H9 (cell line): Measurements from ENCODE around the gene CTSE. TPM values are rescaled to one million over a fixed set of nuclear protein-coding genes. Genes with fewer than 3 reads are reported as not detected.

Source experiments
- DNase-seq: peaks from one replicate; pipeline ENCODE4 v3.0.0-alpha.2; 2017
- H2AFZ ChIP-seq: one replicate; pipeline ENCODE4 v1.6.1; 2013; ENCODE audit warnings: mild to moderate bottlenecking, low read length, control low read depth, moderate library complexity
- H2AK5ac ChIP-seq: 2 replicates; pipeline ENCODE4 v1.6.1; 2013; ENCODE audit warnings: low read length, control low read depth, mixed read lengths; ENCODE audit not compliant: insufficient read length
- H2BK120ac ChIP-seq: one replicate; pipeline ENCODE4 v1.6.1; 2013; ENCODE audit warnings: low read depth, mild to moderate bottlenecking, low read length, control low read depth, inconsistent platforms; ENCODE audit not compliant: poor library complexity, severe bottlenecking
- H2BK12ac ChIP-seq: 2 replicates; pipeline ENCODE4 v1.6.1; 2013; ENCODE audit warnings: low read length, control low read depth, mixed read lengths, low read depth; ENCODE audit not compliant: insufficient read length
- H2BK15ac ChIP-seq: 2 replicates; pipeline ENCODE4 v1.6.1; 2013; ENCODE audit warnings: low read depth, low read length, control low read depth
- H2BK20ac ChIP-seq: one replicate; pipeline ENCODE4 v1.6.1; 2013; ENCODE audit warnings: low read depth, mild to moderate bottlenecking, low read length, control low read depth, inconsistent platforms; ENCODE audit not compliant: poor library complexity, severe bottlenecking
- H2BK5ac ChIP-seq: 2 replicates; pipeline ENCODE4 v1.6.1; 2013; ENCODE audit warnings: low read length, control low read depth, mixed read lengths; ENCODE audit not compliant: insufficient read length
- H3K14ac ChIP-seq: 2 replicates; pipeline ENCODE4 v1.6.1; 2013; ENCODE audit warnings: low read length, control low read depth; ENCODE audit not compliant: insufficient read depth
- H3K18ac ChIP-seq: 2 replicates; pipeline ENCODE4 v1.6.1; 2013; ENCODE audit warnings: low read depth, mild to moderate bottlenecking, mixed read lengths, low read length, control low read depth; ENCODE audit not compliant: insufficient read length
- H3K23ac ChIP-seq: 2 replicates; pipeline ENCODE4 v1.6.1; 2013; ENCODE audit warnings: low read length, control low read depth, mixed read lengths, low read depth; ENCODE audit not compliant: insufficient read length
- H3K23me2 ChIP-seq: 2 replicates; pipeline ENCODE4 v1.6.1; 2013; ENCODE audit warnings: low read depth, mild to moderate bottlenecking, mixed read lengths, low read length, control low read depth; ENCODE audit not compliant: insufficient read length, poor library complexity, severe bottlenecking
- H3K27ac ChIP-seq: 2 replicates; pipeline ENCODE4 v1.5.1; 2013; ENCODE audit warnings: low read length, control low read depth, mixed read lengths, low read depth; ENCODE audit not compliant: insufficient read length
- H3K27me3 ChIP-seq: 2 replicates; pipeline ENCODE4 v1.6.1; 2013; ENCODE audit warnings: low read length, control low read depth, inconsistent platforms; ENCODE audit not compliant: insufficient read depth
- H3K4ac ChIP-seq: 2 replicates; pipeline ENCODE4 v1.6.1; 2013; ENCODE audit warnings: low read depth, mild to moderate bottlenecking, control low read depth, inconsistent platforms, low read length, moderate library complexity
- H3K4me1 ChIP-seq: 2 replicates; pipeline ENCODE4 v1.6.1; 2013; ENCODE audit warnings: low read length, control low read depth, inconsistent platforms; ENCODE audit not compliant: insufficient read depth
- H3K4me2 ChIP-seq: 2 replicates; pipeline ENCODE4 v1.6.1; 2013; ENCODE audit warnings: low read length, control low read depth, mixed read lengths; ENCODE audit not compliant: insufficient read length, insufficient read depth
- H3K56ac ChIP-seq: 2 replicates; pipeline ENCODE4 v1.6.1; 2013; ENCODE audit warnings: low read depth, mild to moderate bottlenecking, mixed read lengths, low read length, control low read depth; ENCODE audit not compliant: insufficient read length
- H3K79me1 ChIP-seq: 2 replicates; pipeline ENCODE4 v1.6.1; 2013; ENCODE audit warnings: low read depth, mild to moderate bottlenecking, moderate library complexity, low read length, control low read depth, inconsistent platforms; ENCODE audit not compliant: insufficient read depth, poor library complexity, severe bottlenecking
- H3K79me2 ChIP-seq: 2 replicates; pipeline ENCODE4 v1.6.1; 2013; ENCODE audit warnings: low read length, control low read depth, inconsistent platforms; ENCODE audit not compliant: insufficient read depth
- H3K9ac ChIP-seq: 2 replicates; pipeline ENCODE4 v1.6.1; 2013; ENCODE audit warnings: low read length, control low read depth, mixed read lengths; ENCODE audit not compliant: insufficient read length; ENCODE audit errors: extremely low read depth
- H3K9me3 ChIP-seq: one replicate; pipeline ENCODE4 v1.6.1; 2013; ENCODE audit warnings: low read depth, low read length, inconsistent platforms; ENCODE audit not compliant: control insufficient read depth
- H3T11ph ChIP-seq: one replicate; pipeline ENCODE4 v1.6.1; 2013; ENCODE audit warnings: mild to moderate bottlenecking, low read length, control low read depth, inconsistent platforms
- H4K20me1 ChIP-seq: one replicate; pipeline ENCODE4 v1.6.1; 2013; ENCODE audit not compliant: control insufficient read depth, insufficient read length, insufficient read depth
- H4K5ac ChIP-seq: 2 replicates; pipeline ENCODE4 v1.6.1; 2013; ENCODE audit warnings: low read depth, mild to moderate bottlenecking, mixed read lengths, low read length, control low read depth; ENCODE audit not compliant: insufficient read length
- H4K8ac ChIP-seq: replicated peaks from 2 replicates; pipeline ENCODE4 v1.6.1; 2013; ENCODE audit warnings: low read length, control low read depth, mixed read lengths, low read depth; ENCODE audit not compliant: insufficient read length
- H4K91ac ChIP-seq: 2 replicates; pipeline ENCODE4 v1.6.1; 2013; ENCODE audit warnings: low read depth, mild to moderate bottlenecking, moderate library complexity, mixed read lengths, low read length, control low read depth; ENCODE audit not compliant: insufficient read length
- H3K27ac Mint-ChIP-seq, 3 experiments: 2 replicates in 2 of 3; 3 replicates in 1 of 3; pipeline ENCODE4 v1.8.0; 2020 to 2021; ENCODE audit warnings: mixed read lengths in 3 of 3, mild to moderate bottlenecking in 1 of 3, moderate library complexity in 1 of 3
- H3K27me3 Mint-ChIP-seq: 2 replicates; pipeline ENCODE4 v1.8.0; 2021; ENCODE audit warnings: low read depth, mild to moderate bottlenecking, moderate library complexity, mixed read lengths
- H3K36me3 Mint-ChIP-seq, 3 experiments: 2 replicates in 2 of 3; 3 replicates in 1 of 3; pipeline ENCODE4 v1.8.0; 2020 to 2021; ENCODE audit warnings: low read depth in 3 of 3, mixed read lengths in 3 of 3; ENCODE audit not compliant: insufficient read depth in 1 of 3
- H3K4me1 Mint-ChIP-seq, 2 experiments: 2 replicates each; pipeline ENCODE4 v1.8.0; 2020; ENCODE audit warnings: mixed read lengths in 2 of 2
- H3K4me3 Mint-ChIP-seq, 2 experiments: 2 replicates in 1 of 2; 3 replicates in 1 of 2; pipeline ENCODE4 v1.8.0; 2020 to 2021; ENCODE audit warnings: mild to moderate bottlenecking in 2 of 2, mixed read lengths in 2 of 2, moderate library complexity in 1 of 2
- H3K9me3 Mint-ChIP-seq, 2 experiments: 2 replicates in 1 of 2; 3 replicates in 1 of 2; pipeline ENCODE4 v1.8.0; 2020; ENCODE audit warnings: mild to moderate bottlenecking in 2 of 2, mixed read lengths in 2 of 2, moderate library complexity in 1 of 2
- WGBS: extraction: QIAGEN DNeasy Blood & Tissue Kit; methylation state at CpG from one replicate; pipeline ENCODE4 v1.1.7; 2013; ENCODE audit warnings: missing lambda C conversion rate, low lambda C conversion rate, mixed read lengths; ENCODE audit not compliant: insufficient read length; ENCODE audit errors: extremely low coverage; 5-methylcytosine and 5-hydroxymethylcytosine counted together
- total RNA-seq: library from RNA; stranded (reverse); gene quantifications from 2 replicates; pipeline ENCODE4 v1.2.1, GENCODE V29; 2021
- TF ChIP-seq, protein P1 (sequence below): fragments of 200-600 bp; sonication (generic); conservative IDR thresholded peaks from 3 replicates; pipeline ENCODE4 v1.8.0; 2021; ENCODE audit warnings: antibody characterized with exemption, mild to moderate bottlenecking

The CTSE gene
- total RNA-seq, 1 experiment from 2014 or later: not detected

DNA sequence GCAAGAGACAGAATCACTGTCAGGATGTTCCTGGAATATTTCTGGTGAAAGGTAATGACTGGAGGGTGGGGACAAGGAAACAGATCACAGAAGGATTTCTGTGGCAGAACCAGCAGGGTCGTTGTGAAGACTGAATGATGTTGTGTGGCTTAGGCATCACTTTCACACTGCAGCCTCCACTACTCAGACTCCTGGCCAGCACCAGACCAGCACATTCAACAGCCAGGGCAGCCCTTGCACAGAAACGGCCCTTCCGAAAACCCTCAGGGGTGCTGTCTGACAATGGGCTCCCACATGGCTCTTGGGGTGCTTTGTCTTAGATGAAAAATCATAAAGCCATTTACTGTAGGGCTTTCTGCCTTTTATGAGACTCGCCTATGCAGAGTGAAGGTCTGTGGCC lies 16.7 kb downstream of the CTSE start:
- Histone ChIP-seq H3K4me1 (no peaks in the 10 kb centered on the region), H2BK15ac (no peak overlapping the region), H3K18ac (no peak overlapping the region), H3K4me2 (no peak overlapping the region), H2AFZ (no peak overlapping the region), H4K8ac (no peak overlapping the region), H3K14ac (no peak overlapping the region), H2BK5ac (no peak overlapping the region), H3K27me3 (no peaks in the 10 kb centered on the region), H3K79me1 (no peaks in the 10 kb centered on the region), H2BK120ac (no peak overlapping the region), H3K56ac (no peak overlapping the region), H3K23ac (no peak overlapping the region), H3T11ph (no peak overlapping the region), H3K4ac (no peak overlapping the region), H3K9ac (no peak overlapping the region), H4K91ac (no peak overlapping the region), H4K20me1 (peaks cover 2% of the 10 kb centered on the region), H2BK20ac (no peak overlapping the region), H3K27ac (no peak overlapping the region), H3K79me2 (no peaks in the 10 kb centered on the region), H4K5ac (no peak overlapping the region), H2BK12ac (no peak overlapping the region), H2AK5ac (no peak overlapping the region), H3K23me2 (peaks cover 3% of the 10 kb centered on the region), H3K9me3 (no peaks in the 10 kb centered on the region)
- DNase-seq: no peak
- no peaks in the 10 kb centered on the region; a peak in 1 of 7 replicates for H3K36me3 Mint-ChIP-seq
- TF ChIP-seq, protein P1, sequence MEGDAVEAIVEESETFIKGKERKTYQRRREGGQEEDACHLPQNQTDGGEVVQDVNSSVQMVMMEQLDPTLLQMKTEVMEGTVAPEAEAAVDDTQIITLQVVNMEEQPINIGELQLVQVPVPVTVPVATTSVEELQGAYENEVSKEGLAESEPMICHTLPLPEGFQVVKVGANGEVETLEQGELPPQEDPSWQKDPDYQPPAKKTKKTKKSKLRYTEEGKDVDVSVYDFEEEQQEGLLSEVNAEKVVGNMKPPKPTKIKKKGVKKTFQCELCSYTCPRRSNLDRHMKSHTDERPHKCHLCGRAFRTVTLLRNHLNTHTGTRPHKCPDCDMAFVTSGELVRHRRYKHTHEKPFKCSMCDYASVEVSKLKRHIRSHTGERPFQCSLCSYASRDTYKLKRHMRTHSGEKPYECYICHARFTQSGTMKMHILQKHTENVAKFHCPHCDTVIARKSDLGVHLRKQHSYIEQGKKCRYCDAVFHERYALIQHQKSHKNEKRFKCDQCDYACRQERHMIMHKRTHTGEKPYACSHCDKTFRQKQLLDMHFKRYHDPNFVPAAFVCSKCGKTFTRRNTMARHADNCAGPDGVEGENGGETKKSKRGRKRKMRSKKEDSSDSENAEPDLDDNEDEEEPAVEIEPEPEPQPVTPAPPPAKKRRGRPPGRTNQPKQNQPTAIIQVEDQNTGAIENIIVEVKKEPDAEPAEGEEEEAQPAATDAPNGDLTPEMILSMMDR: no peak
- no peak overlapping the region for H3K4me3 Mint-ChIP-seq
- H3K9me3 Mint-ChIP-seq: peaks cover 0 to 3% of the 10 kb centered on the region in 2 experiments; a peak in 2 of 5 replicates
- no peak overlapping the region for H3K27ac Mint-ChIP-seq
- H3K27me3 Mint-ChIP-seq: peaks cover 7% of the 10 kb centered on the region
- no CpG with 5 or more reads among the region's 4 CpGs for WGBS
- H3K4me1 Mint-ChIP-seq: peaks cover 4 to 9% of the 10 kb centered on the region in 2 experiments
